Hematopoietic multipotent progenitor cell (in vitro differentiated cells): ENCODE results near the gene SAT2. TPM values are rescaled to one million over a fixed set of nuclear protein-coding genes. Genes with fewer than 3 reads are reported as not detected.

Experiments
- DNase-seq, 3 donors: peaks; one replicate each; pipeline ENCODE4 v3.0.0-alpha.2; 2011 to 2015; ENCODE audit warnings: low read depth in 2 of 3, low spot score in 2 of 3
- small RNA-seq: library from RNA; depleted of rRNA; stranded (forward); fragments of <200 nt; gene quantifications from one replicate; pipeline ENCODE3, GENCODE V24; 2012
- total RNA-seq: library from RNA; depleted of rRNA; stranded (reverse); fragments of >200 nt; gene quantifications from one replicate; pipeline ENCODE4 v1.2.3, GENCODE V29; 2012

The SAT2 gene
- total RNA-seq, 1 donor = 14.0 TPM

DNA sequence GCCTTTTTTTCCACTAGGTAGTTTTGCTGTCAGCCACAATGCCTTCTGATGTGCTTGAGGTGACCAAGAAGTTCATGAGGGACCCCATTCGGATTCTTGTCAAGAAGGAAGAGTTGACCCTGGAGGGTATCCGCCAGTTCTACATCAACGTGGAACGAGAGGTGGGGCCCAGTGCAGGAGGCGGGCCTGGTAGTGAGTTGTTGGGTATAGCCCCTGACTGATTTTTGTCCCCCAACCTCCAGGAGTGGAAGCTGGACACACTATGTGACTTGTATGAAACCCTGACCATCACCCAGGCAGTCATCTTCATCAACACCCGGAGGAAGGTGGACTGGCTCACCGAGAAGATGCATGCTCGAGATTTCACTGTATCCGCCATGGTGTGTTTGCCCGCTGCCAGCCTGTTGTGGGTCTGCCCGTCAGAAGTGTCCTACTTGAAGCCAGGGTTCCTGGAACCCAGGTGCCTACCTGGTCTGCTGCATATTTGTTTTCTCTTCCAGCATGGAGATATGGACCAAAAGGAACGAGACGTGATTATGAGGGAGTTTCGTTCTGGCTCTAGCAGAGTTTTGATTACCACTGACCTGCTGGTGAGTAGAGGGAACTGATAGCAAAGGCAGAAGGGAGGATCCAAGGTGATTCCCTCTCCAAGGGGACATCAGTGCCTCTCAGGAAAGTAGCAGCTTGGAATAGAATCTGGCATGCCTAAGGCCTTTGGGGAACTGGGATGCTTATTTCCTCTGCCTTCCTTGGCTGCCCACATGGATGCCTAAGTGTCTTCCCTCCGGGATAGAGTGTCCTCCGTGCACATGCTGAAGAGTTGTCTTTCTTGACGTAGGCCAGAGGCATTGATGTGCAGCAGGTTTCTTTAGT is 50.1 kb downstream of the SAT2 start:
- DNase-seq = no peak

GRCh38 chr17:7576432-7576937 is 51.1 kb downstream of the SAT2 start:
- DNase-seq = no peak

Small RNA genes lying within 50 kb of the gene (small RNA-seq; reads per million reads assigned to genes)
- gene CD68 = not detected
- gene SNORD10 = not detected

Other genes with a start within 250 kb of the SAT2 start
- 4.3 TPM for gene TNK1, start 246.7 kb downstream of the SAT2 start, total RNA-seq
- 26.9 TPM for gene PLSCR3, start 233.3 kb downstream of the SAT2 start, total RNA-seq
- gene TMEM256, start 223.7 kb downstream of the SAT2 start, total RNA-seq = 141 TPM
- gene NLGN2, start 220.0 kb downstream of the SAT2 start, total RNA-seq = 6.7 TPM
- not detected for gene SPEM1, start 207.5 kb downstream of the SAT2 start, total RNA-seq
- gene SPEM2, start 202.2 kb downstream of the SAT2 start, total RNA-seq = under 0.01 TPM
- gene SPEM3, start 199.0 kb downstream of the SAT2 start, total RNA-seq = not detected
- gene TMEM102, start 192.4 kb downstream of the SAT2 start, total RNA-seq = 17.0 TPM
- 0.54 TPM for gene FGF11, start 188.3 kb downstream of the SAT2 start, total RNA-seq
- gene CHRNB1, start 182.8 kb downstream of the SAT2 start, total RNA-seq = 26.1 TPM
- 17.8 TPM for gene ZBTB4, start 148.2 kb downstream of the SAT2 start, total RNA-seq
- not detected for gene SLC35G6, start 146.4 kb downstream of the SAT2 start, total RNA-seq
- 234 TPM for gene POLR2A, start 143.5 kb downstream of the SAT2 start, total RNA-seq
- 11.0 TPM for gene TNFSF12, start 78.8 kb downstream of the SAT2 start, total RNA-seq
- gene TNFSF13, start 69.1 kb downstream of the SAT2 start, total RNA-seq = 15.3 TPM
- 50.1 TPM for gene SENP3, start 65.9 kb downstream of the SAT2 start, total RNA-seq
- gene CD68, start 48.2 kb downstream of the SAT2 start, total RNA-seq = 16.4 TPM
- gene MPDU1, start 44.0 kb downstream of the SAT2 start, total RNA-seq = 118 TPM
- 0.81 TPM for gene SOX15, start 37.7 kb downstream of the SAT2 start, total RNA-seq
- gene FXR2, start 12.9 kb downstream of the SAT2 start, total RNA-seq = 22.6 TPM
- not detected for gene SHBG, start 2.3 kb upstream of the SAT2 start, total RNA-seq
- not detected for gene ATP1B2, start 23.1 kb upstream of the SAT2 start, total RNA-seq
- gene TP53, start 59.7 kb upstream of the SAT2 start, total RNA-seq = 72.4 TPM
- gene WRAP53, start 60.7 kb upstream of the SAT2 start, total RNA-seq = 14.5 TPM
- gene EFNB3, start 77.4 kb upstream of the SAT2 start, total RNA-seq = under 0.01 TPM
- under 0.01 TPM for gene DNAH2, start 89.9 kb upstream of the SAT2 start, total RNA-seq
- gene KDM6B, start 206.4 kb upstream of the SAT2 start, total RNA-seq = 24.8 TPM
- gene TMEM88, start 227.2 kb upstream of the SAT2 start, total RNA-seq = 4.6 TPM
- 97.8 TPM for gene NAA38, start 229.7 kb upstream of the SAT2 start, total RNA-seq
- 9.4 TPM for gene CYB5D1, start 230.2 kb upstream of the SAT2 start, total RNA-seq